ENCODE results near the gene NPFFR2.

GRCh38 chr4:72077346-72077745, 45.5 kb downstream of the NPFFR2 start:
- TF ChIP-seq CTCF (IDR thresholded peaks at IDR 0.05) (no peak), POLR2A (IDR thresholded peaks at IDR 0.05) (no peak), EP300 (IDR thresholded peaks at IDR 0.05) (no peak)

Data from gastroesophageal sphincter (tissue), 3 donors.